Measurements from ENCODE around the gene NOX5.

GRCh38 chr15:68982976-68983563 lies 31.4 kb upstream of the NOX5 start:
- TF ChIP-seq CTCF (conservative IDR thresholded peaks at IDR 0.05; ENCODE audit: low read depth, low read length) (no peak), EZH2 (IDR thresholded peaks at IDR 0.05; ENCODE audit: low read length, unreplicated experiment) (no peak), EZH2phosphoT487 (IDR thresholded peaks at IDR 0.05; ENCODE audit: borderline replicate concordance, low read length) (no peak)

Measured in PC-3 (cell line).